GM23338 (cell line): ENCODE data around the gene ALDH3A2. TPM values are rescaled to one million over a fixed set of nuclear protein-coding genes. Genes with fewer than 3 reads are reported as not detected.

Experiments used
- ATAC-seq: fragments of 200-7000 bp; cut with Tn5 transposase; 3 replicates; pipeline ENCODE4 v1.9.1; 2020
- DNase-seq: peaks from one replicate; pipeline ENCODE4 v3.0.0-alpha.2; 2015; ENCODE audit warnings: low spot score
- H2AFZ ChIP-seq: fragments of 200-600 bp; sonication (generic); 2 replicates; pipeline ENCODE4 v1.8.0; 2016; ENCODE audit warnings: antibody characterized with exemption, mild to moderate bottlenecking, moderate library complexity
- H3F3A ChIP-seq: fragments of 200-600 bp; sonication (generic); replicated peaks from 2 replicates; pipeline ENCODE4 v1.8.0; 2017; ENCODE audit warnings: antibody characterized with exemption, mixed run types, low read depth
- H3K27ac ChIP-seq: fragments of 200-600 bp; sonication (generic); 2 replicates; pipeline ENCODE4 v1.6.1; 2016; ENCODE audit warnings: low read depth
- H3K27me3 ChIP-seq: fragments of 200-600 bp; sonication (generic); 2 replicates; pipeline ENCODE4 v1.8.0; 2016; ENCODE audit warnings: mild to moderate bottlenecking, mixed run types, moderate library complexity; ENCODE audit not compliant: insufficient read depth
- H3K36me3 ChIP-seq: fragments of 200-600 bp; sonication (generic); 2 replicates; pipeline ENCODE4 v1.8.0; 2016; ENCODE audit warnings: mild to moderate bottlenecking; ENCODE audit not compliant: insufficient read depth
- H3K4me1 ChIP-seq: fragments of 200-600 bp; sonication (generic); 2 replicates; pipeline ENCODE4 v1.8.0; 2016; ENCODE audit warnings: mild to moderate bottlenecking, moderate library complexity; ENCODE audit not compliant: insufficient read depth
- H3K4me2 ChIP-seq: fragments of 200-600 bp; sonication (generic); 2 replicates; pipeline ENCODE4 v1.7.1; 2017; ENCODE audit warnings: mixed run types
- H3K4me3 ChIP-seq: fragments of 200-600 bp; sonication (generic); 2 replicates; pipeline ENCODE4 v1.6.1; 2016; ENCODE audit warnings: mixed run types
- H3K79me2 ChIP-seq: fragments of 200-600 bp; sonication (generic); replicated peaks from 2 replicates; pipeline ENCODE4 v1.8.0; 2017; ENCODE audit warnings: mild to moderate bottlenecking; ENCODE audit not compliant: insufficient read depth
- H3K9me2 ChIP-seq: fragments of 200-600 bp; sonication (generic); 2 replicates; pipeline ENCODE4 v1.8.0; 2017; ENCODE audit not compliant: insufficient read depth
- H4K20me1 ChIP-seq: fragments of 200-600 bp; sonication (generic); replicated peaks from 2 replicates; pipeline ENCODE4 v1.8.0; 2017; ENCODE audit warnings: mild to moderate bottlenecking; ENCODE audit not compliant: insufficient read depth
- H3K27ac Mint-ChIP-seq: 2 replicates; pipeline ENCODE4 v1.8.0; 2020; ENCODE audit warnings: inconsistent platforms, mild to moderate bottlenecking, moderate library complexity, mixed read lengths
- H3K27me3 Mint-ChIP-seq: 3 replicates; pipeline ENCODE4 v1.8.0; 2022; ENCODE audit warnings: low read depth, mild to moderate bottlenecking, moderate library complexity, mixed read lengths, inconsistent platforms; ENCODE audit not compliant: insufficient read depth, poor library complexity
- H3K36me3 Mint-ChIP-seq: 3 replicates; pipeline ENCODE4 v1.8.0; 2021; ENCODE audit warnings: low read depth, mild to moderate bottlenecking, inconsistent platforms, moderate library complexity, mixed read lengths
- H3K4me1 Mint-ChIP-seq: 3 replicates; pipeline ENCODE4 v1.8.0; 2020; ENCODE audit warnings: mild to moderate bottlenecking, inconsistent platforms, mixed read lengths
- H3K4me3 Mint-ChIP-seq: 3 replicates; pipeline ENCODE4 v1.8.0; 2021; ENCODE audit warnings: moderate library complexity, mild to moderate bottlenecking, inconsistent platforms, mixed read lengths
- H3K9me3 Mint-ChIP-seq: 3 replicates; pipeline ENCODE4 v1.8.0; 2020; ENCODE audit warnings: moderate library complexity, mild to moderate bottlenecking, inconsistent platforms, mixed read lengths
- CREB1 ChIP-seq: fragments of 250-450 bp; sonication (Bioruptor Pico); IDR thresholded peaks from 2 replicates; pipeline ENCODE4 v1.5.0; 2020; ENCODE audit warnings: low read depth, mild to moderate bottlenecking, moderate library complexity
- CTCF ChIP-seq, 2 experiments: fragments of 200-600 bp in 1 of 2; sonication (generic) in 1 of 2; conservative IDR thresholded peaks; 2 replicates each; pipeline versions ENCODE4 v1.5.1 to v1.6.1; 2016 to 2017; ENCODE audit warnings: antibody characterized with exemption in 2 of 2, low read depth in 2 of 2, mild to moderate bottlenecking in 2 of 2, moderate library complexity in 1 of 2
- ETS1 ChIP-seq: IDR thresholded peaks from 2 replicates; pipeline ENCODE4 v1.6.1; 2016; ENCODE audit warnings: antibody characterized with exemption
- EZH2 ChIP-seq: fragments of 200-600 bp; sonication (generic); IDR thresholded peaks from one replicate; pipeline ENCODE4 v1.8.0; 2017; ENCODE audit warnings: antibody characterized with exemption, mild to moderate bottlenecking, low read depth; ENCODE audit not compliant: unreplicated experiment
- JUNB ChIP-seq: IDR thresholded peaks from one replicate; pipeline ENCODE4 v1.6.1; 2016; ENCODE audit warnings: antibody characterized with exemption; ENCODE audit not compliant: unreplicated experiment
- POLR2AphosphoS5 ChIP-seq: IDR thresholded peaks from 2 replicates; pipeline ENCODE4 v1.6.1; 2016; ENCODE audit warnings: antibody characterized with exemption, low read depth
- REST ChIP-seq: IDR thresholded peaks from one replicate; pipeline ENCODE4 v1.6.1; 2018; ENCODE audit warnings: antibody characterized with exemption; ENCODE audit not compliant: unreplicated experiment
- STAT1 ChIP-seq: IDR thresholded peaks from one replicate; pipeline ENCODE4 v1.6.1; 2016; ENCODE audit warnings: antibody characterized with exemption; ENCODE audit not compliant: unreplicated experiment
- ZNF114 ChIP-seq: fragments of 250-450 bp; sonication (Bioruptor Pico); IDR thresholded peaks from 2 replicates; pipeline ENCODE4 v1.5.0; 2020; ENCODE audit warnings: mild to moderate bottlenecking, moderate library complexity
- polyA plus RNA-seq: library from polyadenylated mRNA; unstranded; fragments of >200 nt; fragmentation: Nextera tagmentation; extraction: Ambion mirVana; gene quantifications from 2 replicates; pipeline ENCODE4 v1.2.1, GENCODE V29; 2016
- total RNA-seq: library from RNA; depleted of rRNA; stranded (reverse); fragments of >200 nt; shearing (Covaris generic); gene quantifications from 2 replicates; pipeline ENCODE4 v1.2.3, GENCODE V29; 2014

ALDH3A2 gene
- total and polyA plus RNA-seq, 2 experiments from 2014 or later: 31.3 to 159 TPM

GRCh38 chr17:19717411-19717908 is 68.9 kb downstream of the ALDH3A2 start (continued):
- no peak for TF ChIP-seq REST
- no peak for TF ChIP-seq JUNB
- no peak for TF ChIP-seq CTCF (conservative IDR thresholded peaks at IDR 0.05; ENCODE audit: low read depth in 2 of 2)
- no peak for TF ChIP-seq POLR2AphosphoS5

- H3K36me3 ChIP-seq: no peaks in the 10 kb centered on the region
- no peaks in the 10 kb centered on the region for H3K9me2 ChIP-seq
- no peak overlapping the region for H3K27ac ChIP-seq
- H3K9me3 Mint-ChIP-seq: no peaks in the 10 kb centered on the region; the same call in 2 of the 3 replicates
- H3K27me3 Mint-ChIP-seq: peaks cover 13% of the 10 kb centered on the region
- H3K36me3 Mint-ChIP-seq: no peaks in the 10 kb centered on the region
- H3K4me2 ChIP-seq: no peak overlapping the region
- no peak overlapping the region for H3K4me3 ChIP-seq
- no peak for ATAC-seq
- H3K4me1 Mint-ChIP-seq: peaks cover 11% of the 10 kb centered on the region
- H3K79me2 ChIP-seq: no peaks in the 10 kb centered on the region
- no peaks in the 10 kb centered on the region for H3F3A ChIP-seq
- H3K27ac Mint-ChIP-seq: no peak overlapping the region
- H3K27me3 ChIP-seq: no peaks in the 10 kb centered on the region
- no peak for DNase-seq
- H3K4me1 ChIP-seq: no peaks in the 10 kb centered on the region
- no peaks in the 10 kb centered on the region for H4K20me1 ChIP-seq
- no peak overlapping the region for H3K4me3 Mint-ChIP-seq
- no peak overlapping the region for H2AFZ ChIP-seq
- no peak for TF ChIP-seq ZNF114 (CRISPR knock-in tag)
- TF ChIP-seq STAT1: no peak
- no peak for TF ChIP-seq EZH2
- no peak for TF ChIP-seq CTCF (conservative IDR thresholded peaks at IDR 0.05; ENCODE audit: low read depth in 2 of 2)
- no peak for TF ChIP-seq JUNB
- no peak for TF ChIP-seq CREB1 (CRISPR knock-in tag)
- no peak for TF ChIP-seq ETS1
Observed at GRCh38 chr17:19718041-19718612, 69.6 kb downstream of the ALDH3A2 start.
